Occipital lobe (tissue), 2 donors: ENCODE data around the gene SRSF1. TPM values are rescaled to one million over a fixed set of nuclear protein-coding genes. Genes with fewer than 3 reads are reported as not detected.
A peak's percentile ranks its signal among the peaks of the same experiment; 100 is the strongest.
"Not testable (repeated sequence)": the region's sequence is repeated elsewhere in the genome, so short reads cannot be mapped to it uniquely, and the experiment has no call there.

Experiments used
- DNase-seq: peaks from one replicate; lab custom pipeline; 2025; lab: John Stamatoyannopoulos, UW
- total RNA-seq: library from RNA; depleted of rRNA; stranded (reverse); fragments of >200 nt; gene quantifications from one replicate; pipeline ENCODE4 v1.2.3, GENCODE V29; 2014

The SRSF1 gene
- total RNA-seq, 1 donor from 2014 or later, result 382 TPM

DNA sequence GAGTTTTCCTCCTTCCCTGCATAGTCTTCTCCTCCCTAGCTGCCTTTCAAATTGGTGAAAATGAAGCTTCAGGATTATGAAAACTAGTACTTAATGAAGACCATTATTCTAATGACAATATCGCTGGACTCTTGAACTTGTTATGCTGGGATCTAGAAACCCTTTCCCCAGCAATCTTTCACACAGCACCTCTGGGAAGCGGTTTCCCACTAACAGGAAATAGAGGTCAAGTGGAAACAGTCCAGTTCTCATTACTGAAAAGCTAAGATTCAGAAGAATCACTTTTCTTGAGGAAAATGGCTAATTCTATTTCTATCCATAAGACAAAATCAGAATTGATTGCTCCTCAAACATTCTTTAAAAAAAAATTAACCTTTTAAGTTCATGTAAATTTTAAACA is 17.0 kb downstream of the SRSF1 start:
- no peak for DNase-seq

DNA sequence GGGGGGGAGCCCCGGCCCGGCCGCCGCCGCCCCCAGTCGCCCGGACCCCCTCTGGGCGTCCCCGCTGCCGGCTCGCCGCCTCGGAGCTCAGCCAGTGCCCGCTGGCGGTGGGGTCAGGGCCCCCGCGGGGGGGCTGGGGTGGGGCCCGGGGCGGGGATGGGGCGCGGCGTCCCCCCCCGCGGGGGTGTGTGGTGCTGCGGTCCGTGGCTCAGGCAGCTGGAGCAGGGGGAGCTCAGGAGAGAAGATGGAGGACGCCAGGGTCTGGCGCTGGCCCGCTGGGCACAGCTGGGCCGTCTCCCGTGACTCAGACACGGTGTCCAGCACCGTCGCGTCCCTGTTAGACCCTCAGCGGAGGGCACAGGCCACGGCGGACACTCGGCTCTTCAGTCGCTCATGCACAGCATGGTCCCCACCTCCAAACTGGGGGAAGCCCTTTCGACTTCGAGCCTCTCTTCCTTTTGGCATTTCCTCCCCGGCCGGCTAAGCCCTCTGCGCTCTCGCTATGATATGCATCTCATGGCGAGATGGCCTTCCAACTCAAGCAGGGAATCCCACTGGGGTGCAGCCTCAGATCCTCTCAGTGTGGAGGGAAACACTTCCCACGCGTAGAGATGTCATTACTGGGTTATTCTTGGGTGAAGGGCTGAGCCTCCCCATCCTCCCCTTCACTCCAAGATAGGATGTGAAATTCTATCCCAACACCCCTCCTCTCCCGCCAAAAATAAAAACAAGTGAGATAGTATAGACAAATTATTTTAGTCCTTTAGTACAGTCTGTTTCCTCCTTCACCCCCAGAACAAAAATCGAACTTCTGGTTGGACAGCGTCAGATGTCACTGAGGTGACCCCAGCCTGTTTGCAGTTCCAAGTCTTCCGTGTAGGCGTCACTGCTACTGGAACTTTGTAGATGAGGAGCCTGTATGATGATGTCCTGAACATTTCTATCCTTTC is 18.5 kb downstream of the SRSF1 start:
- peak; percentile 60 for DNase-seq

DNA sequence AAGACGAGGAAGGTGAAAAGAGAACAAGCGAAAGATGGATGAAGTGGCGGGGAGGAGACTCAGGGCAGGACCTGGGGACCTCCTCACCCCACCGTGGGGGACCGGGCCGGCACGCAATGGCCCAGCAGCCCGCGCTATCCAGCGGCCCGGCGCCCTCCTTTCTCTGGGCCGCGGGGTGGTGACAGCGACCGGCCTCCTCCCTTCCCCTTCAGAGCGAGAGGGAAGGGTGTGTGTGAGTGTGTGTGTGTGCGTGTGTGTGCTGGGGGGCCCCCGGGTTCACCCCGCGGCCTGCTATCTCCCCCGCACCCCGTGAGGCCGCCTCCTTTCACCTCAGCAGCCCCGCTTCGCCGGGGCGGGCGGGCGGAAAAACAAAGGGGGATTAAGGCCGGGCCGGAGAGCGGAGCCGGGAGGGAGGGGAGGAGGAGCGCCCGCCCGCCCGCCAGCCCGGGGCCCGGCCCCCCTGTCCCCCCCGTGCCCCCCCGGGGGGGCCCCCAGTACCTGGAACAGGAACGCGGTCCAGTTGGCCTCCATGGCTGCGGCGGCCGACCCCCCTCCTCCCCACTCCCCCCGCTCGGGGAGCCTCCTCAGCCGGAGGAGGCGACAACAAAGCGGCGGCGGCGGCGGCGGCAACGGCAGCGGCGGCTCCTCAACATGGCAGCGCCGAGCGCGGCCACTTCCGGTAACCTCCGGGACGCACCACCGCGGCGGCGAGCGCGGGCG is 19.3 kb downstream of the SRSF1 start, which contains the start of gene VEZF1:
Gene VEZF1 (minus strand): TSS at position 674 of the 720 bp plus-strand sequence. CDS start 143 bp downstream, at position 531.
- peak; percentile 70 for DNase-seq

GRCh38 chr17:57986841-57987580 is 20.0 kb downstream of the SRSF1 start:
- no peak for DNase-seq

DNA sequence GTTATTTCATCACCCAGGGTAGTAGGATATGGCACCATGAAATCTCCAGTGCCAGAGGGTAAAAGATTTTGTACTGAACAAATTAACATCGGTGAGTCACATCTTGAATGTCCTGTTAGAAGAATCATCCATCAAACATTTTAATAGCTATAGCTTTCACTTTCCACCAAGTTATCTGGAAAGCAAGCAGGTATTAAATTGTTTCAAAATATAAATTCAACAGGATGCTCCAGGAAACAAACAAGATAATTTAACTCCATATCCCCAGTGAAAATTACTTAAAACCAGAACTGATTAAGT is 21.4 kb downstream of the SRSF1 start:
- no peak for DNase-seq

DNA sequence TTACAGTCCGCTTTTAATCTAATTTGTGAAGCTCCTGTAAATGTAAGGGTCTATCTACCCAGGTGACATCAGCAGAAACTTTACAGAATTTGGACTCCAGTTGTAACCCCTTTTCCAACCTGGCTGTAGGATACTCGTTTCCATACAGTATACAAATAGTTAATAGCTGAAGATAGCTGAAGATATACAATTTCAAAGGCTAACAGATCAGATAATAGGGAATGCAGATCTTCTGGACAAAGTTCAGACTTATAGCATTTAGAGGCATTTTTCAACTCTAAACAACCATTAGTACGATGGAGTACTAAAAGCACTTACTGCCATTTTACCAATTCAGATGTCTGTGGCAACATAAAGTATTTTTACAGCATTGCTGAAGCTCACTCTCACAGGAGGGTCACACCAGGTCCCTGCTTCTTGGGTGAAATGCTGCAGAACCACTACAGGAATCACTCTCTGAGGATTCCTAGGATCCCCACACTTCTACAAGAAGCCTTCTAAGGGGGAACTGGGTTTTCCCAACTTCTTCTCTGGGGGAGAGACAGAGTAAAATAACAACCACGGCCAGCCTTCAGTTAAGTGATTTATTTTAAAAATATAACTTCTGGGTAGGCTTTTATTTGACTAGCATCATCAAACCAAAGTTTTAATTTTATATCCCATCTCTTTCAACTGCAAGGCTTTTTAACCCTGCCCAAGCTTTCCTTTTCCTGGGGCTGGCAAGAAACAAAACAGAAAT is 21.9 kb downstream of the SRSF1 start:
- DNase-seq, result no peak

- no peak for DNase-seq
Measured at GRCh38 chr17:57984261-57984890, 22.7 kb downstream of the SRSF1 start.

DNA sequence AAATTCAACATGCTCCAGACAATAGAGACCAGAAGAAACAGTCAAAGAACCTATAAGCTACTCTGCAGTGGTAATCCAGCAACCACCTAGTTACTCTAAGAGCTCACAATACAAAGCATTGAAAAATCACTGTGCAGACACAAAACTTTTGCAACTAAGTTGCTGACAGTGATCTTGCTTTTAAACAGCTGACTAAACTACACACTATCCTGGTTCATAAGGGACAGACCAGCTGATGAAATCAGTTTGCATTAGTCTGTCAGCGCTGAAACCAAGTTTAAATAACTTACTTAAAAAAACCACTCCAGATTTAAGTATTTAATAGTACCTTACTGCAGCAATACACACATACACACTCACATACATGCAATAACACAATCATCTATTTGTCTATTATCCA is 23.6 kb downstream of the SRSF1 start:
- DNase-seq, result no peak

DNA sequence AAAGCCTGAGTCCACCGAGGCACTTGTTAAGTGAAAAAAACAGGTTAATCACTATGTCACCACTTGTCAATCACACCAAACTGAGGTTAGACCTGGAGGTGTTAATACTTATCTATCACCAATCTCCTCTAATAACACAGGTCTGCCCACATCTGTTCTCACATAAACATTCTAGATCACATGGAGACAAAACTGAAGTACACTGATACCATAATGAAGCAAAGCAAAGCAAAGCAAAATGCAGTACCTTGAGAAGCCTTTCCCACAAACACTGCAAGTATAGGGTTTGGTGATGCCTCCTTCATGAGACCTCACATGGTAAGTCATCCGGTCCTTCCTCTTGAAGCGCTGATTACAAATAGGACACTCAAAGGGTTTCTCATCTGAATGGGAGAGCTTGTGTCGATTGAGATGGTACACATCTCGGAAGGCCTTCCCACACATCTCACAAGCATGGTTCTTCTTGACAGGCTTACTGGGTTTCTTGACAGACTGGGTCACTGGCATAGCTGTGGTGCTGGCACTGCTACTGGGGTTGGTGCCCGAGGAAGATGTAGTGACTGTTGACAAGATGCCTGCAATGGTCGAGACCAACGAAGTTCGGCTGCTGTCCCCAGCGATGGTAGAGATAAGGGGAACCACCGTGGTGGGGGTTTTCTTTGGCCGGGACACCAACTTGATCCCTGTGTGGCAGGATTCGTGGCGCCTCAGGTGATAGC is 24.4 kb downstream of the SRSF1 start:
- no peak for DNase-seq

DNA sequence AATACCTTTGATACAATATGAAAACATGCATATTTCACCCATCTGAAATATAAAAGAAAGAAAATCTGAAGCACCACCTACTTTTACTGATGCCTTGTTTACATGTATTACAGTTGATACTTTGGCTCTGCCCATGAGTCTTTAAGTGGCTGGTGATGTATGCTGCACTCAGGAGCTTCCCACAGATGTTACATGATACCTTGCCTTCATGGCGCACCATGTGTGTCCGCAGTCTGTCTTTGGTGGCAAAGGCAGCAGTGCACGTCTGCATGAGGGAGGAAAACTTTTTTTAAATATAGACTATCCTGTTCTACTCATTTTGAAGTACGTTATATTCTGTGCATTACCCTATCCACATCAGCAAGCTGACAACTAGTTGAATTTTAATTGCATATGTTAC is 26.5 kb downstream of the SRSF1 start:
- no peak for DNase-seq

DNA sequence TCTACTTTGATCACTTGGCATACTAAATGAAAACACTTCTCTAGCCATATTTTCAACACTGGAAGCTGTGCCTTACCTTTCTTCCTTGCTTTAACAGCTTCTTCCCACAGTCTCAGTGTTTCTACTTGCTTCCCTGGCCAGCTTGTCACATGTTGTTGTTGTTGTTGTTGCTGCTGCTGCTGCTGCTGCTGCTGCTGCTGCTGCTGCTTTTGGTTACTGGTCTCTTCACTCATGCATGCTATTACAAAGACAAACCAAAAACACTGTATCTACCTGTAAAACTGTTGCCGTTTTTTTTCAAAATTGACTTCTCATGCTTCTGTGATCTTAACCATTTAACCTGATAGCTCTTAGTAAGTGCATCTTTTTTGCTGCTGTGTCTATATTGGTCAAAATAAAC is 28.0 kb downstream of the SRSF1 start:
- no peak for DNase-seq

- DNase-seq, result no peak
Measured at GRCh38 chr17:57976594-57976993, 30.5 kb downstream of the SRSF1 start.

GRCh38 chr17:57975044-57975443 is 32.0 kb downstream of the SRSF1 start:
- DNase-seq, result no peak

DNA sequence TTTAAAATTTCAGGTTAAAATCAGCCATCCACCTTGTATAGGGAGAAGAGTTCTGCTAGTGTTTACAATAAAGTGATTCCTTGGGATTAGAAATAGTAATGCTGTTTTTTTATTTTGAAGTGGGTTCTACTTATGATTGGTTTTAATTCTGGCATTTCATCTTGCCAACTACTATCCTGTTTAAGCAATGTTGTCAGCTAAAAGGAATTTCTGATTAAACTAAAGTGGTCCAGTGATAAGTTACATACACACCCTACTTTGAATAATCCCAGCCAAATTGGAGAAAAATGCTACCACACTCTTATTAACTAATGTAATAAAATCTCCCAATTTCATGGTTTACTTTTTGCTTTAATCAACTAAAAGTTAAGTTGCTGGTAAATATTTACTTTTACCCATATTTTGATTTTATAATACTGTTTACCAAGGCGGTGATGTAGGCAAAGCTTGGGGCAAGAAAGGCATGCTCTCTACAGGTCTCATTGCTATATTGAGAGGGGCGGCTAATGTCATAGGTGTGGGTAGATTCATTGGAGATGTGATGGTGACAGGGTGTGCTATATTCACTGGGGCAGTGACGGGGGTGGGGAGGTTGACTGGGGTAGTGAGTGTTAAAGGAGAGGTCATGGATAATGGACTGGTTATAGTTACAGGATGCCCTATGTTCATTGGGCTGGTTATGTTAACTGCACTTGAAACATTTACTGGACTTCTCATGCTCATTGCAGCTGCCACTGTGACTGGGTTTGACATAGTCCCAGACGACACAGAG is 32.8 kb downstream of the SRSF1 start:
- not testable (repeated sequence) for DNase-seq

GRCh38 chr17:57972151-57972550 is 34.9 kb downstream of the SRSF1 start:
- DNase-seq, result no peak

DNA sequence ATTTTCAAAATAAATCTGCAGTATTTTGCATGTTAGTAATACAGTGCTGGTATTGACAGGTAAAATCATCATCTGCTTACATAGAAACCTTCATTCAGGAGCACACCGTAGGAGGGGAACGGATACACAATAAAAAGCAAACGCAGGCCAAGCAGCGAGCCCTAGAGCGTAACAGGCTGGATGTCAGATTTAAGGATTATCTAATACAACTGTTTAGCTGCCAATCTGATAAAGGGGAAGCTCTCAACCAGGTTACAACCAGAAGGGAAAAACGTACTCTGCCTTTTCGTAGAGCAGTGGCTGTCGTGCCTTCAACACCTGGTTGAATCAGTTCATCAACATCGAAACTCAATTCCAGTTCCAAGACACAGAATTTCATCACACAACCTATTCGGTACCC is 35.5 kb downstream of the SRSF1 start:
- no peak for DNase-seq

DNA sequence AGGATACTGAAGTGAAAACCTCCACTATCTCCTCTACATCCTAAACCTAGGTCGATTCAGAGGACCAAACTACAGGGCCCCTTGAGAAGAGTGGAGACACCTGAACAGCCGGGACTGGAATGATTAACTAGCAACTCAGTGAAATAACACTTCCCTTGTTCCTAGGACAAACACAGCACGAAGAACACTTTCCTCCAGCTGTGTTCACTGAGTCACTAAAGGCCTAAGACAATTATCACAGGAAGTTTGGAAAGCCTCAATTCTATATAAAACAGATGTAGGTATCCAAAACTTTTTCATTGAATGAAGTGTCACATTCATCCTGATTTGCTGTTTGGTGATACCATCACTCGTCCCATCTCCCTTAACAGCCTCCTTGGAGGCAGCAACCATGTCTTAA is 36.3 kb downstream of the SRSF1 start:
- no peak for DNase-seq

DNA sequence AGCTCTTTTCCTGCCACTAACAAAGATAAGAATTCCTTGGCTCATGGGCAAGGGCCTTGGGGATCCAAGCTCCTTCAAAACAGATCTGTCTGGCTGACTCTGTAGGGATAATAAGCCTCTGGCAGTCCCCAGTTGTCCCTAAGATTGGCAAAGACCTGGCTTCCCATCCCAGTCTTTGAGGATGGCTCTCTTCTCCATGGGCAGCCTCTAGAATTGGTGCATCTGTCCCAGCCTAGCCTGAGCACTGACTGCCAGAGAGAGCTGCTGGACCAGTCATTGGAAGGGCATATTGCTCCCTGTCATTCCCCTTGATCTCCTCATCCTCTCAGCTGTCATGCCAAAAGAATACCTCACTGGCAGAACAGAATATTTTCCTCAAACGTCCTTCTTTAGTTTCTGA is 38.6 kb downstream of the SRSF1 start:
- DNase-seq, result no peak

DNA sequence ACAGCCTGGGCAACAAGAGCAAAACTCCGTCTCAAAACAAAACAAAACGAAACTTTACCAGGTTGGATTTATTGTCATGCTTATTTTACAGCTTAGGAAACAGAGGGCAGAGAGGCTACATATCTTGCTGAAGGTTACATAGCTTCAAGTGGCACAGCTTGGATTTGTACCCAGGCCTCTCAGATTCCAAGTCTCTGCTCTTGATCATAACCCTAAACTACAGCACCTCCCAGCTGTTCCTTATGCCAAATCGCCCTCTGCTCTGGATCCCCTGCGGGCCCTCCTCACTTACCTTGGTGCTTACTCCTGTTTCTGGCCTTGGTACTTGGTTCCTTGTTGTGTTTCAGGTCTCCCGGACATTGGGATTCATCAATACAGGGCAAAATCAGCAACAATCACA is 40.2 kb downstream of the SRSF1 start:
- no peak for DNase-seq
